B cell (primary cell): ENCODE data around the gene GPR180.

Experiments used
- CTCF ChIP-seq: fragments of 200-600 bp; IDR thresholded peaks from one replicate; pipeline ENCODE4 v1.8.0; 2022; ENCODE audit warnings: antibody characterized with exemption, mild to moderate bottlenecking
- EZH2 ChIP-seq: IDR thresholded peaks from 2 replicates; pipeline ENCODE4 v1.6.1; 2012; ENCODE audit warnings: borderline replicate concordance, low read depth, mild to moderate bottlenecking, moderate library complexity, low read length; ENCODE audit not compliant: insufficient read depth, poor library complexity, severe bottlenecking

GRCh38 chr13:94588541-94588940 is 13.1 kb upstream of the GPR180 start:
- TF ChIP-seq EZH2, result no peak
- no peak for TF ChIP-seq CTCF
